DOHH2 (cell line): ENCODE results near the gene RGS7.

Source experiments
- EZH2phosphoT487 ChIP-seq: fragments of 200-600 bp; sonication (generic); IDR thresholded peaks from 2 replicates; pipeline ENCODE4 v1.6.1; 2017; ENCODE audit warnings: borderline replicate concordance, mild to moderate bottlenecking, antibody characterized with exemption, low read length, moderate library complexity, mixed read lengths
- TF ChIP-seq, protein P1 (sequence below): fragments of 200-600 bp; sonication (generic); IDR thresholded peaks from one replicate; pipeline ENCODE4 v1.5.1; 2014; ENCODE audit warnings: antibody characterized with exemption, mild to moderate bottlenecking, low read depth, low read length; ENCODE audit not compliant: poor library complexity, severe bottlenecking

DNA sequence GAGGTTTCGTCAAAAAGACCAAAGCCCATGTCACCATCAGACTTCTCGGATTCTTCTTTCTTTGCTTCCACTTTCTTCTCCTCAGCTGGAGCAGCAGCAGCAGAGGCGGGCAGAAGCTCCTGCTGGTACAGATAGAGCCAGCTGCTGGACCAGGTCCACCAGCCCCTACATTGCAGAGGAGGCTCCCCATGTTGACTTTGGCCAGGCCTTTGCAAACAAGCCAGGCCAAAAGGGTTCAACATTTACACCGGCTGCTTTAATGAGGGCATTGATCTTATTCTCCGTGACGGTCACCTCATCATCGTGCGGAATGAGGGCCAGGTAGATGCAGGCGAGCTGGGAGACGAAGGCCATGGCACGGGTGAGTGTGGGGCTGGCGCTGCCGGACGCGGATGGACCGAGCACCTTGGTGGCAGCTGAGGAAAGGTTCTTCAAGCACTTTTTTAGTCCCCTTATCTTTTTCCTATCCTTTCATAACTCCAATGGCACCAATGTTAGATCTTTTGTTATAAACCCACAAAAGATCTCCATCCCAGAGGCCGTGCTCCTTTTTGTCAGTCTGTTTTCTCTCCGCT, 358.5 kb downstream of the RGS7 start:
- TF ChIP-seq, protein P1, sequence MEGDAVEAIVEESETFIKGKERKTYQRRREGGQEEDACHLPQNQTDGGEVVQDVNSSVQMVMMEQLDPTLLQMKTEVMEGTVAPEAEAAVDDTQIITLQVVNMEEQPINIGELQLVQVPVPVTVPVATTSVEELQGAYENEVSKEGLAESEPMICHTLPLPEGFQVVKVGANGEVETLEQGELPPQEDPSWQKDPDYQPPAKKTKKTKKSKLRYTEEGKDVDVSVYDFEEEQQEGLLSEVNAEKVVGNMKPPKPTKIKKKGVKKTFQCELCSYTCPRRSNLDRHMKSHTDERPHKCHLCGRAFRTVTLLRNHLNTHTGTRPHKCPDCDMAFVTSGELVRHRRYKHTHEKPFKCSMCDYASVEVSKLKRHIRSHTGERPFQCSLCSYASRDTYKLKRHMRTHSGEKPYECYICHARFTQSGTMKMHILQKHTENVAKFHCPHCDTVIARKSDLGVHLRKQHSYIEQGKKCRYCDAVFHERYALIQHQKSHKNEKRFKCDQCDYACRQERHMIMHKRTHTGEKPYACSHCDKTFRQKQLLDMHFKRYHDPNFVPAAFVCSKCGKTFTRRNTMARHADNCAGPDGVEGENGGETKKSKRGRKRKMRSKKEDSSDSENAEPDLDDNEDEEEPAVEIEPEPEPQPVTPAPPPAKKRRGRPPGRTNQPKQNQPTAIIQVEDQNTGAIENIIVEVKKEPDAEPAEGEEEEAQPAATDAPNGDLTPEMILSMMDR, result no peak
- no peak for TF ChIP-seq EZH2phosphoT487
